ENCODE data around the gene CNTLN. TPM values are rescaled to one million over a fixed set of nuclear protein-coding genes. Genes with fewer than 3 reads are reported as not detected.

The CNTLN gene
- total and polyA plus RNA-seq, 2 of the 13 experiments (the other 11 are each of a cell fraction or from before 2014, with no cell fraction given) = 1.5 to 5.7 TPM

DNA sequence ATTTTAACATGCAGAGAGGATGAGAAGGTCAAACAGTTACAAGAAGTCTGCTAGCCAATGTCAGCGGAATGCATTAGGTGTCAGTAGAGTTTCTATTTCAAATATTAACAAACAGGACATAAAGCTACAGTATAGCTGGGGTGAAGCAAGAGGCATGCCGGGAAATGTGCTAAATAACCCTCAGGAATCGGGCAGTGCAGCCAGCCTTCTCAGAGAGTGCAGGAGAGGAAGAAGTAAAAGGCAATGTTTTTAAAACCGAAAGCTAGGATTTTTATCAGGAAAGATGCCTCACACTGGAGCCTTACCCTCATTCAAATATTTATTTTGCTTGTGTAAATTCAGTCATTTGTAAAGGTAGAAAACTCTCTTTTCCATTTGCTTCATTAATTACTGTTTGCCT is 384.9 kb downstream of the CNTLN start:
- no peaks in the 10 kb centered on the region for H4K20me1 ChIP-seq (ENCODE audit: insufficient read depth, low read length)
- ChIA-PET POLR2A (no interaction called here), CTCF (ENCODE audit: low intra/inter-chr PET ratio, low total read pairs) (no interaction called here)
- ATAC-seq (peak; percentile 91), FAIRE-seq (no peak), DNase-seq (ENCODE audit: low spot score) (no peak)
- no peaks in the 10 kb centered on the region for H3K36me3 ChIP-seq (replicated peaks in 1 of 2; ENCODE audit: control insufficient read depth in 1 of 2, insufficient read depth in 2 of 2, low read length in 2 of 2)
- H3K4me3 ChIP-seq (replicated peaks in 1 of 3; ENCODE audit: insufficient read depth in 1 of 3, low read depth in 2 of 3, low read length in 3 of 3) = no peak overlapping the region
- in situ Hi-C loops (cut with HindIII; ENCODE audit: extremely low pct_ligation_motif_present, low pct_unique_long_range_greater_than_20kb) = loop anchor here (10.0 kb wide), 1 partner anchor 695 kb away; no protein-coding TSS in a partner anchor
- peak overlapping the region; percentile 60 for H3K4me2 ChIP-seq (ENCODE audit: low read depth, low read length)
- H3K9me3 ChIP-seq (ENCODE audit: low read length) = no peaks in the 10 kb centered on the region
- intact Hi-C loops (cut with micrococcal nuclease; ENCODE audit: unreplicated experiment) = no loop called here
- peaks cover 8% of the 10 kb centered on the region for H3K4me1 ChIP-seq (ENCODE audit: insufficient read depth, low read length)
- H3K27ac ChIP-seq (ENCODE audit: extremely low read length, insufficient read depth, low read length) = no peak overlapping the region
- TF ChIP-seq ZNF143 (CRISPR knock-in tag; IDR thresholded peaks at IDR 0.05) (peak; percentile 61; the same call in 1 of the 2 replicates), ZNF577 (CRISPR knock-in tag; IDR thresholded peaks at IDR 0.05; ENCODE audit: borderline replicate concordance, low read depth) (no peak)
- TF ChIP-seq, protein P1, sequence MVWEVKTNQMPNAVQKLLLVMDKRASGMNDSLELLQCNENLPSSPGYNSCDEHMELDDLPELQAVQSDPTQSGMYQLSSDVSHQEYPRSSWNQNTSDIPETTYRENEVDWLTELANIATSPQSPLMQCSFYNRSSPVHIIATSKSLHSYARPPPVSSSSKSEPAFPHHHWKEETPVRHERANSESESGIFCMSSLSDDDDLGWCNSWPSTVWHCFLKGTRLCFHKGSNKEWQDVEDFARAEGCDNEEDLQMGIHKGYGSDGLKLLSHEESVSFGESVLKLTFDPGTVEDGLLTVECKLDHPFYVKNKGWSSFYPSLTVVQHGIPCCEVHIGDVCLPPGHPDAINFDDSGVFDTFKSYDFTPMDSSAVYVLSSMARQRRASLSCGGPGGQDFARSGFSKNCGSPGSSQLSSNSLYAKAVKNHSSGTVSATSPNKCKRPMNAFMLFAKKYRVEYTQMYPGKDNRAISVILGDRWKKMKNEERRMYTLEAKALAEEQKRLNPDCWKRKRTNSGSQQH (CRISPR knock-in tag; IDR thresholded peaks at IDR 0.05; ENCODE audit: low read depth) = no peak
- no peaks in the 10 kb centered on the region for H3K27me3 ChIP-seq (ENCODE audit: control insufficient read depth in 1 of 2, insufficient read depth in 2 of 2, low read length in 2 of 2)
- H3K79me2 ChIP-seq (ENCODE audit: insufficient read depth, low read length) = no peaks in the 10 kb centered on the region
- no peak overlapping the region for H2AFZ ChIP-seq (ENCODE audit: low read length)
- 10% methylated on average over 4 of the region's 4 CpGs for WGBS (ENCODE audit: low lambda C conversion rate)
- no peak overlapping the region for H3K9ac ChIP-seq (ENCODE audit: insufficient read depth, low read depth, low read length)
- BruUV-seq (replicated peaks) = no TSS peak

DNA sequence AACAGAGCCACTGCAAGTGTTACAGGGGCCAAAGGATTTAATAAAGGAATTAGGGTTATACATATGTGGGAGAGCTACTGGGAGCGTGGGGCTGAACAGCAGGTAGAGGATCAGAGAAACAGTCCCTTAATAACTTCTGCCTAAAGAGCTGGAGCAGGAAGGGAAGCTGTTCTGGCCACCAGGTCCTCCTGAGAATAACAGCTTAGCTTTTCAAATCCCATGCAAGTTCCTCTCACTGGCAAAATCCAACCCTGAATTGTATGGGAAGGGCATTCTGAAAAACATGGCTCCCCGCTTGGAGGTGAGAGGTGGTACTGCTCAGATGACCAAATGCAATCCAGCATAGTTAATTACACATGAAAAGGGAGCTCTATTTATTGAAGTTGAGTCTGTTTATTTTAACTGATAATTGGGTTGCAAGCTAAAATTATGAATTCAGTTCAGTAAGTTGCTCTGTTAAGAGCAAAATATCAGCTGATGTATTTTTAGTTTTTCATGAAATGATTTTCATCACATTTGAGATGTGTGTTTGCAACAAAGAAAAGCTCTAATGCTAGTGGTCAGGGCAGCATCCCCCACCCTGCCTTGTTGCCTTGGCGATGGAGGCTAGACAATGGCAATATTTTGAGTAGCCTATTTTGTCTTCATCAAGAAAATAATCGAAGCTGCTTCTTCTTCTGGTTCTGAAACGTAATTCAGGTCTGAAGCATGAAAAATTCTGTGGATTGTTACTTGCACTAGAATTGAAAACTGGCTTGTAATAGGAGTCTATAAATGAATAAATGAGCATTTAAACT is 385.6 kb downstream of the CNTLN start:
- in situ Hi-C loops (cut with HindIII; ENCODE audit: extremely low pct_ligation_motif_present, low pct_unique_long_range_greater_than_20kb) (loop anchor here (10.0 kb wide), 1 partner anchor 694 kb away; no protein-coding TSS in a partner anchor), intact Hi-C loops (cut with micrococcal nuclease; ENCODE audit: unreplicated experiment) (no loop called here)
- ChIA-PET POLR2A (no interaction called here), CTCF (ENCODE audit: low intra/inter-chr PET ratio, low total read pairs) (no interaction called here)
- no peak overlapping the region for H3K9ac ChIP-seq (ENCODE audit: insufficient read depth, low read depth, low read length)
- H3K79me2 ChIP-seq (ENCODE audit: insufficient read depth, low read length) = no peaks in the 10 kb centered on the region
- H3K27me3 ChIP-seq (ENCODE audit: control insufficient read depth in 1 of 2, insufficient read depth in 2 of 2, low read length in 2 of 2) = no peaks in the 10 kb centered on the region
- H3K4me2 ChIP-seq (ENCODE audit: low read depth, low read length) = peak overlapping the region; percentile 60
- H3K36me3 ChIP-seq (replicated peaks in 1 of 2; ENCODE audit: control insufficient read depth in 1 of 2, insufficient read depth in 2 of 2, low read length in 2 of 2) = no peaks in the 10 kb centered on the region
- ATAC-seq = peak; percentile 86
- no peak for DNase-seq (ENCODE audit: low spot score)
- H2AFZ ChIP-seq (ENCODE audit: low read length) = no peak overlapping the region
- H3K27ac ChIP-seq (ENCODE audit: extremely low read length, insufficient read depth, low read length) = no peak overlapping the region
- H3K9me3 ChIP-seq (ENCODE audit: low read length) = no peaks in the 10 kb centered on the region
- peaks cover 8% of the 10 kb centered on the region for H3K4me1 ChIP-seq (ENCODE audit: insufficient read depth, low read length)
- FAIRE-seq = no peak
- H4K20me1 ChIP-seq (ENCODE audit: insufficient read depth, low read length) = no peaks in the 10 kb centered on the region
- no peak overlapping the region; a peak in 1 of 6 replicates for H3K4me3 ChIP-seq (replicated peaks in 1 of 3; ENCODE audit: insufficient read depth in 1 of 3, low read depth in 2 of 3, low read length in 3 of 3)
- BruUV-seq (replicated peaks) = no TSS peak
- 17% methylated on average over 5 of the region's 5 CpGs for WGBS (ENCODE audit: low lambda C conversion rate)
- TF ChIP-seq ELF3 (CRISPR knock-in tag; IDR thresholded peaks at IDR 0.05) = no peak
- no peak for TF ChIP-seq MAZ (IDR thresholded peaks at IDR 0.05; ENCODE audit: borderline replicate concordance, low read depth, low read length)
- TF ChIP-seq MAZ (CRISPR knock-in tag; IDR thresholded peaks at IDR 0.05; ENCODE audit: low read depth) = no peak
- TF ChIP-seq HOXD1 (CRISPR knock-in tag; IDR thresholded peaks at IDR 0.05) = no peak
- no peak for TF ChIP-seq ZNF891 (CRISPR knock-in tag; IDR thresholded peaks at IDR 0.05)
- no peak for TF ChIP-seq NR2C2 (CRISPR knock-in tag; IDR thresholded peaks at IDR 0.05; ENCODE audit: borderline replicate concordance)
- no peak for TF ChIP-seq SIN3B (IDR thresholded peaks at IDR 0.05; ENCODE audit: low read length)
- TF ChIP-seq, protein P2, sequence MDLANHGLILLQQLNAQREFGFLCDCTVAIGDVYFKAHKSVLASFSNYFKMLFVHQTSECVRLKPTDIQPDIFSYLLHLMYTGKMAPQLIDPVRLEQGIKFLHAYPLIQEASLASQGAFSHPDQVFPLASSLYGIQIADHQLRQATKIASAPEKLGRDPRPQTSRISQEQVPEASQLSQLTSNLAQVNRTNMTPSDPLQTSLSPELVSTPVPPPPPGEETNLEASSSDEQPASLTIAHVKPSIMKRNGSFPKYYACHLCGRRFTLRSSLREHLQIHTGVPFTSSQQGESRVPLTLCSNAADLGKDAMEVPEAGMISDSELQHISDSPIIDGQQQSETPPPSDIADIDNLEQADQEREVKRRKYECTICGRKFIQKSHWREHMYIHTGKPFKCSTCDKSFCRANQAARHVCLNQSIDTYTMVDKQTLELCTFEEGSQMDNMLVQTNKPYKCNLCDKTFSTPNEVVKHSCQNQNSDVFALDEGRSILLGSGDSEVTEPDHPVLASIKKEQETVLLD (CRISPR knock-in tag; IDR thresholded peaks at IDR 0.05; ENCODE audit: low read depth) = no peak
- TF ChIP-seq, protein P3, sequence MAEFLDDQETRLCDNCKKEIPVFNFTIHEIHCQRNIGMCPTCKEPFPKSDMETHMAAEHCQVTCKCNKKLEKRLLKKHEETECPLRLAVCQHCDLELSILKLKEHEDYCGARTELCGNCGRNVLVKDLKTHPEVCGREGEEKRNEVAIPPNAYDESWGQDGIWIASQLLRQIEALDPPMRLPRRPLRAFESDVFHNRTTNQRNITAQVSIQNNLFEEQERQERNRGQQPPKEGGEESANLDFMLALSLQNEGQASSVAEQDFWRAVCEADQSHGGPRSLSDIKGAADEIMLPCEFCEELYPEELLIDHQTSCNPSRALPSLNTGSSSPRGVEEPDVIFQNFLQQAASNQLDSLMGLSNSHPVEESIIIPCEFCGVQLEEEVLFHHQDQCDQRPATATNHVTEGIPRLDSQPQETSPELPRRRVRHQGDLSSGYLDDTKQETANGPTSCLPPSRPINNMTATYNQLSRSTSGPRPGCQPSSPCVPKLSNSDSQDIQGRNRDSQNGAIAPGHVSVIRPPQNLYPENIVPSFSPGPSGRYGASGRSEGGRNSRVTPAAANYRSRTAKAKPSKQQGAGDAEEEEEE (CRISPR knock-in tag; IDR thresholded peaks at IDR 0.05; ENCODE audit: borderline replicate concordance) = no peak
- no peak for TF ChIP-seq RXRA (CRISPR knock-in tag; IDR thresholded peaks at IDR 0.05)
- TF ChIP-seq CENPX (CRISPR knock-in tag; IDR thresholded peaks at IDR 0.05) = no peak
